Measurements from ENCODE around the gene PXYLP1. TPM values are rescaled to one million over a fixed set of nuclear protein-coding genes. Genes with fewer than 3 reads are reported as not detected.

The PXYLP1 gene
- total RNA-seq, 2 experiments from 2014 or later: 21.2 to 22.6 TPM

GRCh38 chr3:141191097-141191749, 40.4 kb upstream of the PXYLP1 start:
- Mint-ChIP-seq H3K4me3 (no peak overlapping the region), H3K4me1 (ENCODE audit: low read depth) (peaks cover 10% of the 10 kb centered on the region), H3K36me3 (ENCODE audit: low read depth) (no peaks in the 10 kb centered on the region), H3K9me3 (no peaks in the 10 kb centered on the region), H3K27me3 (peaks cover 5% of the 10 kb centered on the region), H3K27ac (no peak overlapping the region)
- Histone ChIP-seq H3K36me3 (ENCODE audit: insufficient read depth, low read length) (no peaks in the 10 kb centered on the region), H3K4me3 (ENCODE audit: low read length) (no peak overlapping the region), H3K27me3 (ENCODE audit: control insufficient read depth in 1 of 2, insufficient read depth in 2 of 2, low read length in 2 of 2) (peaks cover 7 to 9% of the 10 kb centered on the region in 2 experiments), H3K4me1 (ENCODE audit: insufficient read depth, low read length) (no peaks in the 10 kb centered on the region), H3K9me3 (ENCODE audit: control insufficient read depth in 1 of 2, insufficient read depth in 1 of 2, low read length in 2 of 2) (no peaks in the 10 kb centered on the region), H3K27ac (ENCODE audit: low read depth in 1 of 2, low read length in 2 of 2) (no peak overlapping the region)
- ChIA-PET POLR2A (interaction anchor here (0.7 to 1.8 kb wide), 3 partner anchors 39 to 249 kb away, joined by 3 to 6 read pairs (median 4); partner anchors contain the start of genes PXYLP1 and SLC25A36), CTCF (interaction anchor here (0.7 to 1.5 kb wide), 7 partner anchors 14 to 261 kb away, joined by 3 to 6 read pairs (median 4); no protein-coding TSS in a partner anchor)
- DNase-seq (no peak), ATAC-seq (ENCODE audit: poor library complexity) (no peak)
- intact Hi-C loops (cut with DNase I, micrococcal nuclease): loop anchor here in 1 of 2 experiments (2.0 to 5.0 kb wide), 4 partner anchors 66 to 1764 kb away; no protein-coding TSS in a partner anchor
- TF ChIP-seq, protein P1, sequence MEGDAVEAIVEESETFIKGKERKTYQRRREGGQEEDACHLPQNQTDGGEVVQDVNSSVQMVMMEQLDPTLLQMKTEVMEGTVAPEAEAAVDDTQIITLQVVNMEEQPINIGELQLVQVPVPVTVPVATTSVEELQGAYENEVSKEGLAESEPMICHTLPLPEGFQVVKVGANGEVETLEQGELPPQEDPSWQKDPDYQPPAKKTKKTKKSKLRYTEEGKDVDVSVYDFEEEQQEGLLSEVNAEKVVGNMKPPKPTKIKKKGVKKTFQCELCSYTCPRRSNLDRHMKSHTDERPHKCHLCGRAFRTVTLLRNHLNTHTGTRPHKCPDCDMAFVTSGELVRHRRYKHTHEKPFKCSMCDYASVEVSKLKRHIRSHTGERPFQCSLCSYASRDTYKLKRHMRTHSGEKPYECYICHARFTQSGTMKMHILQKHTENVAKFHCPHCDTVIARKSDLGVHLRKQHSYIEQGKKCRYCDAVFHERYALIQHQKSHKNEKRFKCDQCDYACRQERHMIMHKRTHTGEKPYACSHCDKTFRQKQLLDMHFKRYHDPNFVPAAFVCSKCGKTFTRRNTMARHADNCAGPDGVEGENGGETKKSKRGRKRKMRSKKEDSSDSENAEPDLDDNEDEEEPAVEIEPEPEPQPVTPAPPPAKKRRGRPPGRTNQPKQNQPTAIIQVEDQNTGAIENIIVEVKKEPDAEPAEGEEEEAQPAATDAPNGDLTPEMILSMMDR (IDR thresholded peaks at IDR 0.05): no peak

- H3K36me3 Mint-ChIP-seq (ENCODE audit: low read depth): no peaks in the 10 kb centered on the region
- peak; percentile 92 to 99 (median 97) for DNase-seq
- no peaks in the 10 kb centered on the region for H3K9me3 ChIP-seq (ENCODE audit: control insufficient read depth in 1 of 2, insufficient read depth in 1 of 2, low read length in 2 of 2)
- no peaks in the 10 kb centered on the region for H3K9me3 Mint-ChIP-seq
- ChIA-PET POLR2A (interaction anchor here (0.7 to 1.8 kb wide), 3 partner anchors 39 to 251 kb away, joined by 3 to 6 read pairs (median 3); partner anchors contain the start of genes PXYLP1 and SLC25A36), CTCF (interaction anchor here (0.7 to 1.7 kb wide), 16 partner anchors 9 to 294 kb away, joined by 3 to 7 read pairs (median 4); partner anchors contain the start of gene PXYLP1)
- TF ChIP-seq, protein P1 (IDR thresholded peaks at IDR 0.05): peak; percentile 99
- H3K36me3 ChIP-seq (ENCODE audit: insufficient read depth, low read length): no peaks in the 10 kb centered on the region
- no peak overlapping the region for H3K27ac ChIP-seq (ENCODE audit: low read depth in 1 of 2, low read length in 2 of 2)
- H3K4me1 ChIP-seq (ENCODE audit: insufficient read depth, low read length): no peaks in the 10 kb centered on the region
- H3K27me3 Mint-ChIP-seq: peaks cover 14% of the 10 kb centered on the region
- no peak overlapping the region for H3K4me3 Mint-ChIP-seq
- H3K4me3 ChIP-seq (ENCODE audit: low read length): no peak overlapping the region
- no peak overlapping the region for H3K27ac Mint-ChIP-seq
- intact Hi-C loops (cut with DNase I, micrococcal nuclease): loop anchor here (1.0 to 5.0 kb wide), 7 partner anchors 65 to 1765 kb away; no protein-coding TSS in a partner anchor
- H3K4me1 Mint-ChIP-seq (ENCODE audit: low read depth): peaks cover 10% of the 10 kb centered on the region
- ATAC-seq (ENCODE audit: poor library complexity): peak; percentile 100
- H3K27me3 ChIP-seq (ENCODE audit: control insufficient read depth in 1 of 2, insufficient read depth in 2 of 2, low read length in 2 of 2): peaks cover 7 to 9% of the 10 kb centered on the region in 2 experiments
These were observed 39.3 kb upstream of the PXYLP1 start for GRCh38 chr3:141192345-141192744.

GRCh38 chr3:141193066-141193830, 38.4 kb upstream of the PXYLP1 start:
- no peaks in the 10 kb centered on the region for H3K9me3 ChIP-seq (ENCODE audit: control insufficient read depth in 1 of 2, insufficient read depth in 1 of 2, low read length in 2 of 2)
- H3K27ac ChIP-seq (ENCODE audit: low read depth in 1 of 2, low read length in 2 of 2): no peak overlapping the region
- intact Hi-C loops (cut with DNase I, micrococcal nuclease): loop anchor here (2.0 to 5.0 kb wide), 4 partner anchors 64 to 1766 kb away; no protein-coding TSS in a partner anchor
- no peaks in the 10 kb centered on the region for H3K4me1 ChIP-seq (ENCODE audit: insufficient read depth, low read length)
- no peaks in the 10 kb centered on the region for H3K36me3 ChIP-seq (ENCODE audit: insufficient read depth, low read length)
- no peak overlapping the region for H3K27ac Mint-ChIP-seq
- TF ChIP-seq, protein P1 (IDR thresholded peaks at IDR 0.05): no peak
- H3K27me3 Mint-ChIP-seq: peaks cover 14% of the 10 kb centered on the region
- DNase-seq: no peak
- no peak for ATAC-seq (ENCODE audit: poor library complexity)
- H3K36me3 Mint-ChIP-seq (ENCODE audit: low read depth): no peaks in the 10 kb centered on the region
- ChIA-PET CTCF (interaction anchor here (1.6 to 1.7 kb wide), 3 partner anchors 9 to 62 kb away, joined by 5 to 7 read pairs (median 6); partner anchors contain the start of gene PXYLP1), POLR2A (interaction anchor here (1.0 to 1.8 kb wide), 2 partner anchors 38 to 41 kb away, joined by 3 to 6 read pairs; partner anchors contain the start of gene PXYLP1)
- no peak overlapping the region for H3K4me3 Mint-ChIP-seq
- H3K4me1 Mint-ChIP-seq (ENCODE audit: low read depth): peaks cover 10% of the 10 kb centered on the region
- peaks cover 7 to 9% of the 10 kb centered on the region in 2 experiments for H3K27me3 ChIP-seq (ENCODE audit: control insufficient read depth in 1 of 2, insufficient read depth in 2 of 2, low read length in 2 of 2)
- H3K9me3 Mint-ChIP-seq: no peaks in the 10 kb centered on the region
- no peak overlapping the region for H3K4me3 ChIP-seq (ENCODE audit: low read length)
